Measurements from ENCODE around the gene CGGBP1.

DNA sequence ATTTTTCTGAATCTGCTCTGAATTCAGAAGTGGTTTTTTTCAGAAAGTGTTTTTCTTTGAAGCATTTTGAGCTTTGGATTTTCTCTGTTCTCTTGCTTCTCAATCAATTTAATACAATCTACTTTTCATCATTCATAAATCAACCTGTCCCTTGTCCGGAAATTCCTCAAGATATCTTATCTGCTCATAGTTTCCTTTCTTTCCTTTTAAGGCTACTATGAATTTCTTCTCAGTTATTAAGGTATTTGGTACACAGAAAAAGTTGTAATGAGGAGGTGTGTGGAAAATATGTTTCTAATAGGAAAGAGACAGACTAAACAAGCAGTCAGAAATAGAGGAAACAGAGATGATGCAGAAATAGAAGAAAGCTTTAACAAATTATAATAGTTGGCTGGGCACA lies 14.4 kb downstream of the CGGBP1 start:
- TF ChIP-seq POLR2A (IDR thresholded peaks at IDR 0.05) (no peak), CTCF (IDR thresholded peaks at IDR 0.05 in 8 of 11, conservative IDR thresholded peaks at IDR 0.05 in 3 of 11) (no peak), POLR2AphosphoS5 (IDR thresholded peaks at IDR 0.05) (no peak)
